Measurements from ENCODE around the gene MDC1. TPM values are rescaled to one million over a fixed set of nuclear protein-coding genes. Genes with fewer than 3 reads are reported as not detected.
A peak's percentile ranks its signal among the peaks of the same experiment; 100 is the strongest.

MDC1 gene
- total RNA-seq, 1 experiment from 2014 or later: 77.6 TPM

DNA sequence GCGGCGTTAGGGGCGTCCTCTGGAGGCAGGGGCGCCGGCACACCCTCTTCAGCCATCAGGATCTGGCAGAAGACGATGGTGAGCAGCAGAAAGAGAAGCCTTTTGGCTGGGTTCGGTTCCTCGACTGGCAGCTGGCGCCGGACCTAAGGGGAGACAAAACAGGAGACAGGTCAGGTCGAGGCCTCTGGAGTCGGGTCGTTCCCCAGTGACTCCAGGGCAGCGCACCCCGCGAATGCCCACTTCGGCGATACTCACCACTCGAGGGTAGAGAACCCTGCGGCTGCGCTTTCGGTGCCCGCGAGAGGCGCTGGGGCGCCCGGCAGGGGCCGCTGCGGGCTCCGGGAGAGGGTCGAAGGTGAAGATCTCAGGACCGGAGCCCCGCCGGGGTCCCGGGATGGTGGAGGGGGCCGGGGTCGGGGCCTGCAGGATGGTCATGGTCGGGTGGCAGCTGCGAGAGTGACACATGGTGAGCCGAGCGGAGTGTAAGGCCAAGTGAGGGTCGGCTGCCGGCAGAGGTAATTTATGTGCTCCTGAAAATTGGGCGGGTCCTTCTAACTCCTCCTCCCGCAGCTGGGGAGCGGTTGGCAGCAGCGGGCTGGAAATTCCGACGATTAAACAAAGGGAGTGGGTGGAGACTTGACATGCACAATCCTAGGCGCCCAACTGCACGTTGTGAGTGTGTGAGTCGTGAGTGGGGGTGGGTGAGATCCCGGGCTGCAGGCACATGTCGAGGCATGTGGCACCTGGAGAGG is 27.1 kb upstream of the MDC1 start, which contains the start of gene IER3:
IER3 (minus strand) TSS at position 494 of the 752 bp plus-strand sequence; CDS start at position 465, 29 bp downstream.
- Histone ChIP-seq H4K20me1 (ENCODE audit: control insufficient read depth, insufficient read depth, insufficient read length) (peaks cover 2% of the 10 kb centered on the region), H3K18ac (ENCODE audit: insufficient read length, low read depth, low read length) (peak within 1 kb of the TSS; percentile 15), H3K4ac (ENCODE audit: low read depth, low read length) (no peak within 1 kb of the TSS), H2BK120ac (ENCODE audit: low read depth, low read length, poor library complexity, severe bottlenecking) (no peak within 1 kb of the TSS), H3K4me1 (ENCODE audit: insufficient read depth, low read length) (peaks cover 2% of the 10 kb centered on the region; the same call in 1 of the 2 replicates), H3K79me1 (ENCODE audit: insufficient read depth, low read depth, low read length, poor library complexity, severe bottlenecking) (peaks cover 6% of the 10 kb centered on the region), H3T11ph (ENCODE audit: low read length) (no peak within 1 kb of the TSS), H3K9ac (ENCODE audit: extremely low read depth, insufficient read length, low read length) (peak within 1 kb of the TSS; percentile 87), H2BK12ac (ENCODE audit: insufficient read length, low read depth, low read length) (no peak within 1 kb of the TSS), H3K23me2 (ENCODE audit: insufficient read length, low read depth, low read length, poor library complexity, severe bottlenecking) (peaks cover 17% of the 10 kb centered on the region), H2BK5ac (ENCODE audit: insufficient read length, low read length) (no peak within 1 kb of the TSS), H3K9me3 (ENCODE audit: control insufficient read depth, low read depth, low read length) (no peaks in the 10 kb centered on the region), H4K5ac (ENCODE audit: insufficient read length, low read depth, low read length) (no peak within 1 kb of the TSS), H3K27ac (ENCODE audit: insufficient read length, low read depth, low read length) (peak within 1 kb of the TSS; percentile 22), H2BK15ac (ENCODE audit: low read depth, low read length) (no peak within 1 kb of the TSS), H2BK20ac (ENCODE audit: low read depth, low read length, poor library complexity, severe bottlenecking) (no peak within 1 kb of the TSS), H3K27me3 (ENCODE audit: insufficient read depth, low read length) (no peaks in the 10 kb centered on the region; the same call in 1 of the 2 replicates), H3K23ac (ENCODE audit: insufficient read length, low read depth, low read length) (no peak within 1 kb of the TSS), H3K56ac (ENCODE audit: insufficient read length, low read depth, low read length) (no peak within 1 kb of the TSS), H4K8ac (replicated peaks; ENCODE audit: insufficient read length, low read depth, low read length) (no peak within 1 kb of the TSS), H3K79me2 (ENCODE audit: insufficient read depth, low read length) (peaks cover 13% of the 10 kb centered on the region; the same call in 1 of the 2 replicates), H2AK5ac (ENCODE audit: insufficient read length, low read length) (no peak within 1 kb of the TSS), H4K91ac (ENCODE audit: insufficient read length, low read depth, low read length) (no peak within 1 kb of the TSS), H3K4me2 (ENCODE audit: insufficient read depth, insufficient read length, low read length) (peak within 1 kb of the TSS; percentile 83), H3K14ac (ENCODE audit: insufficient read depth, low read length) (peak within 1 kb of the TSS; percentile 33), H2AFZ (ENCODE audit: low read length) (no peak within 1 kb of the TSS)
- Mint-ChIP-seq H3K36me3 (ENCODE audit: insufficient read depth in 1 of 3, low read depth in 3 of 3) (peaks cover 25 to 33% (median 31%) of the 10 kb centered on the region in 3 experiments), H3K4me1 (peaks cover 29 to 31% of the 10 kb centered on the region in 2 experiments), H3K4me3 (peak within 1 kb of the TSS; percentile 94 to 95), H3K27ac (peak within 1 kb of the TSS; percentile 61 to 95 (median 68); a peak in 6 of 7 replicates), H3K27me3 (ENCODE audit: low read depth) (peaks cover 3% of the 10 kb centered on the region; the same call in 1 of the 2 replicates), H3K9me3 (no peaks in the 10 kb centered on the region; a peak in 3 of 5 replicates)
- WGBS (ENCODE audit: extremely low coverage, insufficient read length, low lambda C conversion rate): no CpG with 5 or more reads among the region's 54 CpGs
- TF ChIP-seq, protein P1, sequence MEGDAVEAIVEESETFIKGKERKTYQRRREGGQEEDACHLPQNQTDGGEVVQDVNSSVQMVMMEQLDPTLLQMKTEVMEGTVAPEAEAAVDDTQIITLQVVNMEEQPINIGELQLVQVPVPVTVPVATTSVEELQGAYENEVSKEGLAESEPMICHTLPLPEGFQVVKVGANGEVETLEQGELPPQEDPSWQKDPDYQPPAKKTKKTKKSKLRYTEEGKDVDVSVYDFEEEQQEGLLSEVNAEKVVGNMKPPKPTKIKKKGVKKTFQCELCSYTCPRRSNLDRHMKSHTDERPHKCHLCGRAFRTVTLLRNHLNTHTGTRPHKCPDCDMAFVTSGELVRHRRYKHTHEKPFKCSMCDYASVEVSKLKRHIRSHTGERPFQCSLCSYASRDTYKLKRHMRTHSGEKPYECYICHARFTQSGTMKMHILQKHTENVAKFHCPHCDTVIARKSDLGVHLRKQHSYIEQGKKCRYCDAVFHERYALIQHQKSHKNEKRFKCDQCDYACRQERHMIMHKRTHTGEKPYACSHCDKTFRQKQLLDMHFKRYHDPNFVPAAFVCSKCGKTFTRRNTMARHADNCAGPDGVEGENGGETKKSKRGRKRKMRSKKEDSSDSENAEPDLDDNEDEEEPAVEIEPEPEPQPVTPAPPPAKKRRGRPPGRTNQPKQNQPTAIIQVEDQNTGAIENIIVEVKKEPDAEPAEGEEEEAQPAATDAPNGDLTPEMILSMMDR (conservative IDR thresholded peaks at IDR 0.05): peak; percentile 67
- peak; percentile 93 for DNase-seq

Data from H9 (cell line).